K562 (cell line): Measurements from ENCODE around the gene CPE. TPM values are rescaled to one million over a fixed set of nuclear protein-coding genes. Genes with fewer than 3 reads are reported as not detected.

ENCODE experiments used
- ATAC-seq: fragments of 200-7000 bp; cut with Tn5 transposase; 3 replicates; pipeline ENCODE4 v1.9.1; 2020; ENCODE audit warnings: moderate library complexity
- BruUV-seq: library from RNA; stranded (reverse); fragments of 400-500 nt; replicated peaks from 2 replicates; lab custom pipeline; 2021; lab: Mats Ljungman, UMichigan
- CTCF ChIA-PET: fragments of 300-600 bp; formaldehyde crosslinking; extraction: SDS; loops from one replicate; lab custom pipeline; 2021; ENCODE audit warnings: low intra/inter-chr PET ratio; lab: Yijun Ruan, JAX
- POLR2A ChIA-PET: fragments of 300-600, 350-650 bp; sonication (Branson Sonifier 250); formaldehyde crosslinking; extraction: SDS; loops from one replicate; lab custom pipeline; 2021; ENCODE audit warnings: antibody characterized with exemption, inconsistent platforms; lab: Yijun Ruan, JAX
- DNase-seq, 4 experiments: peaks; one replicate each; pipeline versions ENCODE4 v3.0.0 to v3.0.0-alpha.2; 2011 to 2018; ENCODE audit warnings: low spot score in 3 of 4, mixed read lengths in 3 of 4; ENCODE audit errors: extremely low read depth in 1 of 4
- FAIRE-seq: peaks from 2 replicates; lab custom pipeline; 2011; peaks lifted over from hg19 to GRCh38; lab: Jason Lieb, UNC
- H2AFZ ChIP-seq: 2 replicates; pipeline ENCODE4 v1.6.0; 2011; ENCODE audit warnings: low read depth, low read length, control low read depth, inconsistent platforms
- H3K27ac ChIP-seq: fragments of 200-600 bp; 3 replicates; pipeline ENCODE4 v1.8.0; 2011; ENCODE audit warnings: low read depth, mild to moderate bottlenecking, control low read depth, inconsistent platforms, low read length, moderate library complexity, mixed read lengths; ENCODE audit errors: extremely low read depth
- H3K27me3 ChIP-seq, 2 experiments: fragments of 300-600 bp in 1 of 2; 2 replicates in 1 of 2; 3 replicates in 1 of 2; pipeline versions ENCODE4 v1.6.0 to v1.8.0; 2011; ENCODE audit warnings: inconsistent platforms in 2 of 2, low read length in 2 of 2, mild to moderate bottlenecking in 1 of 2, mixed read lengths in 1 of 2, moderate library complexity in 1 of 2; ENCODE audit not compliant: control insufficient read depth in 2 of 2, insufficient read depth in 2 of 2
- H3K36me3 ChIP-seq: fragments of 300-600 bp; 3 replicates; pipeline ENCODE4 v1.8.0; 2011; ENCODE audit warnings: mild to moderate bottlenecking, low read length, inconsistent platforms; ENCODE audit not compliant: control insufficient read depth, insufficient read depth
- H3K4me1 ChIP-seq, 2 experiments: fragments of 200-600 bp in 1 of 2; replicated peaks in 1 of 2; 2 replicates in 1 of 2; 3 replicates in 1 of 2; pipeline versions ENCODE4 v1.5.1 to v1.8.0; 2011; ENCODE audit warnings: inconsistent platforms in 2 of 2, low read length in 2 of 2, mild to moderate bottlenecking in 1 of 2, mixed read lengths in 1 of 2, moderate library complexity in 1 of 2; ENCODE audit not compliant: control insufficient read depth in 2 of 2, insufficient read depth in 2 of 2
- H3K4me2 ChIP-seq: 2 replicates; pipeline ENCODE4 v1.6.1; 2011; ENCODE audit warnings: low read length, control low read depth, inconsistent platforms, mixed read lengths; ENCODE audit not compliant: insufficient read depth
- H3K4me3 ChIP-seq: fragments of 200-600 bp; sonication (generic), shearing (Covaris generic); 2 replicates; pipeline ENCODE4 v1.5.1; 2016; ENCODE audit warnings: control low read depth, inconsistent platforms
- H3K79me2 ChIP-seq: fragments of 200-600 bp; 3 replicates; pipeline ENCODE4 v1.8.0; 2011; ENCODE audit warnings: low read length, inconsistent platforms; ENCODE audit not compliant: control insufficient read depth, insufficient read depth
- H3K9ac ChIP-seq, 2 experiments: 2 replicates each; pipeline versions ENCODE4 v1.6.0 to v1.6.1; 2011; ENCODE audit warnings: low read depth in 2 of 2, low read length in 2 of 2, control low read depth in 1 of 2, inconsistent platforms in 1 of 2, mild to moderate bottlenecking in 1 of 2, mixed read lengths in 1 of 2; ENCODE audit not compliant: insufficient read depth in 1 of 2
- H3K9me1 ChIP-seq: one replicate; pipeline ENCODE4 v1.6.0; 2011; ENCODE audit warnings: inconsistent platforms, mild to moderate bottlenecking, low read length, moderate library complexity; ENCODE audit not compliant: control insufficient read depth, insufficient read depth
- H3K9me3 ChIP-seq: replicated peaks from 2 replicates; pipeline ENCODE4 v1.5.1; 2011; ENCODE audit warnings: low read depth, low read length, inconsistent platforms; ENCODE audit not compliant: control insufficient read depth, insufficient read depth
- H4K20me1 ChIP-seq: replicated peaks from 2 replicates; pipeline ENCODE4 v1.6.1; 2011; ENCODE audit warnings: low read length, inconsistent platforms, mixed read lengths; ENCODE audit not compliant: control insufficient read depth, insufficient read depth
- CC2D1A ChIP-seq: fragments of 450-650 bp; IDR thresholded peaks from 2 replicates; pipeline ENCODE4 v1.6.1; 2017; ENCODE audit warnings: mild to moderate bottlenecking
- FOXA3 ChIP-seq, 2 experiments: fragments of 450-650 bp in 1 of 2; sonication (generic) in 1 of 2; formaldehyde crosslinking; IDR thresholded peaks in 1 of 2; conservative IDR thresholded peaks in 1 of 2; 2 replicates each; pipeline versions ENCODE4 v1.4.0 to v1.8.0; 2020 to 2022; ENCODE audit warnings: mild to moderate bottlenecking in 2 of 2, missing genetic modification reagents in 1 of 2
- GABPB2 ChIP-seq: fragments of 250-450 bp; sonication (Bioruptor Pico); conservative IDR thresholded peaks from 2 replicates; pipeline ENCODE4 v1.5.1; 2021; ENCODE audit warnings: mild to moderate bottlenecking
- GTF2F1 ChIP-seq: IDR thresholded peaks from 2 replicates; pipeline ENCODE4 v1.6.1; 2011; ENCODE audit warnings: low read depth, low read length, improper control_type of control experiment
- ILK ChIP-seq: fragments of 450-650 bp; IDR thresholded peaks from 2 replicates; pipeline ENCODE4 v1.6.1; 2016; ENCODE audit warnings: missing genetic modification characterization, low read depth, mild to moderate bottlenecking, missing compliant biosample characterization, moderate library complexity, borderline replicate concordance
- MCM2 ChIP-seq: fragments of 450-650 bp; IDR thresholded peaks from 2 replicates; pipeline ENCODE4 v1.6.1; 2017; ENCODE audit warnings: low read depth, mild to moderate bottlenecking
- NR2F6 ChIP-seq: fragments of 450-650 bp; formaldehyde crosslinking; IDR thresholded peaks from 2 replicates; pipeline ENCODE4 v1.4.0; 2020; ENCODE audit warnings: mild to moderate bottlenecking
- POLR2AphosphoS5 ChIP-seq: IDR thresholded peaks from 2 replicates; pipeline ENCODE4 v1.6.1; 2011; ENCODE audit warnings: mild to moderate bottlenecking, low read depth, low read length, moderate library complexity; ENCODE audit not compliant: control insufficient read depth, insufficient read depth
- ZFP1 ChIP-seq: fragments of 450-650 bp; formaldehyde crosslinking; IDR thresholded peaks from 2 replicates; pipeline ENCODE4 v1.4.0; 2020; ENCODE audit warnings: mild to moderate bottlenecking, mixed read lengths
- ZNF354B ChIP-seq: fragments of 250-450 bp; sonication (Bioruptor Pico); IDR thresholded peaks from 2 replicates; pipeline ENCODE4 v1.4.0; 2020
- ZNF436 ChIP-seq: fragments of 250-450, 450-650 bp; sonication (Bioruptor Pico); formaldehyde crosslinking; IDR thresholded peaks from 2 replicates; pipeline ENCODE4 v1.7.0; 2020; ENCODE audit warnings: mild to moderate bottlenecking
- in situ Hi-C: fragments of 300-500 bp; cut with MboI; formaldehyde crosslinking; loops from 4 replicates; pipeline ENCODE4 v1.15.0; 2018; ENCODE audit warnings: inconsistent platforms, mixed read lengths
- intact Hi-C: fragments of 100-400 bp; cut with micrococcal nuclease; formaldehyde crosslinking; loops from 2 replicates; pipeline ENCODE4 v1.14.2; 2022
- polyA plus RNA-seq, 8 experiments: library from polyadenylated mRNA; depleted of rRNA in 4 of 8; stranded (reverse) in 5 of 8; unstranded in 3 of 8; fragments of >200 nt; fragmentation: Nextera tagmentation in 2 of 8; fragmentation: Illumina TruSeq in 1 of 8; extraction: Ambion mirVana in 2 of 8; extraction: Trizol in 1 of 8; gene quantifications; 2 replicates each; pipeline versions ENCODE4 v1.2.1 to v1.2.3, GENCODE V29; 2011 to 2014; ENCODE audit warnings: inconsistent platforms in 1 of 8, missing spikeins in 1 of 8
- total RNA-seq, 7 experiments: library from RNA; depleted of rRNA in 6 of 7; stranded (reverse); fragments of >200 nt in 6 of 7; fragmentation: Illumina TruSeq in 2 of 7; extraction: Trizol in 2 of 7; gene quantifications; 2 replicates each; pipeline versions ENCODE4 v1.2.1 to v1.2.3, GENCODE V29; 2011 to 2021; ENCODE audit warnings: low replicate concordance in 1 of 7
- TF ChIP-seq, protein P1 (sequence below): fragments of 450-650 bp; conservative IDR thresholded peaks from 2 replicates; pipeline ENCODE4 v1.6.1; 2016; ENCODE audit warnings: missing genetic modification characterization, low read depth, mild to moderate bottlenecking, missing compliant biosample characterization, moderate library complexity
- TF ChIP-seq, protein P2 (sequence below): fragments of 450-650 bp; IDR thresholded peaks from 2 replicates; pipeline ENCODE4 v1.6.1; 2016
- TF ChIP-seq, protein P3 (sequence below), 2 experiments: fragments of 450-650 bp; formaldehyde crosslinking in 1 of 2; IDR thresholded peaks; 2 replicates each; pipeline versions ENCODE4 v1.4.0 to v1.6.1; 2014 to 2020; ENCODE audit warnings: mild to moderate bottlenecking in 2 of 2, borderline replicate concordance in 1 of 2, low read depth in 1 of 2

Gene CPE
- total and polyA plus RNA-seq, 9 of the 15 experiments (the other 6 are each of a cell fraction or from before 2014, with no cell fraction given), result 0.04 to 0.16 (median 0.06) TPM; not detected in 4

DNA sequence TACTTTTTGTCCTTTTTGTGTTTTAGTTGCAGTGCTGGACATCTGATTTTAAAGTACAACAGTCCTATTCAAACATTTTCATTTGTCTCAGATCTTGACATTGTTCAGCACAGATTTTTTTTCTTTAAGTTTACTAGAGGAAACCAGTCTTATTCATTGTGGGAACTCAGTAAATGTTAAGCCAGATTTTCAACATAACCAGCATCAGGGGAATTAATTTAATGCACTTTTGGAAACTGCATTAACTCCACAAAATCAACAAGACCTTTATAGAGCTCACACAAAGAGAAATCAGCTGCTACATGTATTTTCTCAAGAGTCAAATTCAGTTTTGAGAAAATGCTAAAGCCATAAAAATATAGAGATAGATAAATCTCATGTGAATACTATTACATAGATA lies 9.9 kb downstream of the CPE start:
- H3K9me1 ChIP-seq, result no peaks in the 10 kb centered on the region
- TF ChIP-seq ILK (no peak), CC2D1A (no peak), NR2F6 (no peak), POLR2AphosphoS5 (no peak), ZFP1 (CRISPR knock-in tag) (no peak), GTF2F1 (no peak), MCM2 (no peak), ZNF436 (no peak), GABPB2 (CRISPR knock-in tag) (no peak), FOXA3 (CRISPR knock-in tag; conservative IDR thresholded peaks at IDR 0.05 in 1 of 2, IDR thresholded peaks at IDR 0.05 in 1 of 2) (no peak), ZNF354B (CRISPR knock-in tag) (no peak)
- TF ChIP-seq, protein P1, sequence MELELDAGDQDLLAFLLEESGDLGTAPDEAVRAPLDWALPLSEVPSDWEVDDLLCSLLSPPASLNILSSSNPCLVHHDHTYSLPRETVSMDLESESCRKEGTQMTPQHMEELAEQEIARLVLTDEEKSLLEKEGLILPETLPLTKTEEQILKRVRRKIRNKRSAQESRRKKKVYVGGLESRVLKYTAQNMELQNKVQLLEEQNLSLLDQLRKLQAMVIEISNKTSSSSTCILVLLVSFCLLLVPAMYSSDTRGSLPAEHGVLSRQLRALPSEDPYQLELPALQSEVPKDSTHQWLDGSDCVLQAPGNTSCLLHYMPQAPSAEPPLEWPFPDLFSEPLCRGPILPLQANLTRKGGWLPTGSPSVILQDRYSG (tag), result no peak
- TF ChIP-seq, protein P2, sequence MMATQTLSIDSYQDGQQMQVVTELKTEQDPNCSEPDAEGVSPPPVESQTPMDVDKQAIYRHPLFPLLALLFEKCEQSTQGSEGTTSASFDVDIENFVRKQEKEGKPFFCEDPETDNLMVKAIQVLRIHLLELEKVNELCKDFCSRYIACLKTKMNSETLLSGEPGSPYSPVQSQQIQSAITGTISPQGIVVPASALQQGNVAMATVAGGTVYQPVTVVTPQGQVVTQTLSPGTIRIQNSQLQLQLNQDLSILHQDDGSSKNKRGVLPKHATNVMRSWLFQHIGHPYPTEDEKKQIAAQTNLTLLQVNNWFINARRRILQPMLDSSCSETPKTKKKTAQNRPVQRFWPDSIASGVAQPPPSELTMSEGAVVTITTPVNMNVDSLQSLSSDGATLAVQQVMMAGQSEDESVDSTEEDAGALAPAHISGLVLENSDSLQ, result no peak
- TF ChIP-seq, protein P3, sequence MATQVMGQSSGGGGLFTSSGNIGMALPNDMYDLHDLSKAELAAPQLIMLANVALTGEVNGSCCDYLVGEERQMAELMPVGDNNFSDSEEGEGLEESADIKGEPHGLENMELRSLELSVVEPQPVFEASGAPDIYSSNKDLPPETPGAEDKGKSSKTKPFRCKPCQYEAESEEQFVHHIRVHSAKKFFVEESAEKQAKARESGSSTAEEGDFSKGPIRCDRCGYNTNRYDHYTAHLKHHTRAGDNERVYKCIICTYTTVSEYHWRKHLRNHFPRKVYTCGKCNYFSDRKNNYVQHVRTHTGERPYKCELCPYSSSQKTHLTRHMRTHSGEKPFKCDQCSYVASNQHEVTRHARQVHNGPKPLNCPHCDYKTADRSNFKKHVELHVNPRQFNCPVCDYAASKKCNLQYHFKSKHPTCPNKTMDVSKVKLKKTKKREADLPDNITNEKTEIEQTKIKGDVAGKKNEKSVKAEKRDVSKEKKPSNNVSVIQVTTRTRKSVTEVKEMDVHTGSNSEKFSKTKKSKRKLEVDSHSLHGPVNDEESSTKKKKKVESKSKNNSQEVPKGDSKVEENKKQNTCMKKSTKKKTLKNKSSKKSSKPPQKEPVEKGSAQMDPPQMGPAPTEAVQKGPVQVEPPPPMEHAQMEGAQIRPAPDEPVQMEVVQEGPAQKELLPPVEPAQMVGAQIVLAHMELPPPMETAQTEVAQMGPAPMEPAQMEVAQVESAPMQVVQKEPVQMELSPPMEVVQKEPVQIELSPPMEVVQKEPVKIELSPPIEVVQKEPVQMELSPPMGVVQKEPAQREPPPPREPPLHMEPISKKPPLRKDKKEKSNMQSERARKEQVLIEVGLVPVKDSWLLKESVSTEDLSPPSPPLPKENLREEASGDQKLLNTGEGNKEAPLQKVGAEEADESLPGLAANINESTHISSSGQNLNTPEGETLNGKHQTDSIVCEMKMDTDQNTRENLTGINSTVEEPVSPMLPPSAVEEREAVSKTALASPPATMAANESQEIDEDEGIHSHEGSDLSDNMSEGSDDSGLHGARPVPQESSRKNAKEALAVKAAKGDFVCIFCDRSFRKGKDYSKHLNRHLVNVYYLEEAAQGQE (IDR thresholded peaks at IDR 0.05; ENCODE audit: borderline replicate concordance), result no peak
- TF ChIP-seq, protein P3 (CRISPR knock-in tag; IDR thresholded peaks at IDR 0.05; ENCODE audit: low read depth), result no peak

More for the DNA sequence above, 9.9 kb downstream of the CPE start:
- no peaks in the 10 kb centered on the region for H3K9me3 ChIP-seq
- H2AFZ ChIP-seq, result no peak overlapping the region
- no TSS peak for BruUV-seq
- H3K27me3 ChIP-seq, result peaks cover 0 to 6% of the 10 kb centered on the region in 2 experiments; a peak in 2 of 5 replicates
- H3K36me3 ChIP-seq, result no peaks in the 10 kb centered on the region
- CTCF ChIA-PET, result no interaction called here
- no peak overlapping the region for H3K27ac ChIP-seq
- ATAC-seq (no peak), DNase-seq (no peak), FAIRE-seq (no peak)
- intact Hi-C loops (no loop called here), in situ Hi-C loops (no loop called here)
- POLR2A ChIA-PET, result no interaction called here
- H4K20me1 ChIP-seq, result no peaks in the 10 kb centered on the region
- H3K4me2 ChIP-seq, result no peak overlapping the region
- no peaks in the 10 kb centered on the region for H3K4me1 ChIP-seq
- no peaks in the 10 kb centered on the region for H3K79me2 ChIP-seq
- no peak overlapping the region for H3K9ac ChIP-seq
- H3K4me3 ChIP-seq, result no peak overlapping the region
